NCI-H2081 treated with DMSO at 0.1 percent for 48 hours (cell line): Measurements from ENCODE around the gene GLP2R.
"Not testable (repeated sequence)": the region's sequence is repeated elsewhere in the genome, so short reads cannot be mapped to it uniquely, and the experiment has no call there.

Experiments
- DNase-seq: peaks from one replicate; lab custom pipeline; 2025; lab: John Stamatoyannopoulos, UW

GLP2R gene

GRCh38 chr17:9900044-9900594, 74.4 kb downstream of the GLP2R start:
- no peak for DNase-seq

GRCh38 chr17:9900784-9901183, 75.1 kb downstream of the GLP2R start:
- DNase-seq = no peak

DNA sequence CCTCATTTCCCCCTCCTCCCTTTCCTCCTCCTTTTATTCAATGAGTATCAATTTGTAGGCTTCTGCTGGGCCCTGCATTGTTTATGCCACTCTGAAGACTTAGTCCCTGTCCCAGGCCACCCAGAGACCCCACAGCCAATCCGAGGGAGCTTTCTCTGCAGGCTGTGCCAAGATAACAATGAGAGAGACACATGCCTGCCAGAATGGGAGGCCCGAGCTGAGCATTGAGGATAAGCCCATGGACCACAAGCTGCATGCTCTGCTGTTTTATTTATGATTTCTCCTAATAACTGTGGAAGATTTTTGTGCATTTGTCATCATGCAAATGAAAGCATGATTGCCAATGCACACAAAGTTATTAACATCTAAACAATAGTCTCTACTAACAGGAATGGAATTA, 76.4 kb downstream of the GLP2R start:
- DNase-seq = no peak

DNA sequence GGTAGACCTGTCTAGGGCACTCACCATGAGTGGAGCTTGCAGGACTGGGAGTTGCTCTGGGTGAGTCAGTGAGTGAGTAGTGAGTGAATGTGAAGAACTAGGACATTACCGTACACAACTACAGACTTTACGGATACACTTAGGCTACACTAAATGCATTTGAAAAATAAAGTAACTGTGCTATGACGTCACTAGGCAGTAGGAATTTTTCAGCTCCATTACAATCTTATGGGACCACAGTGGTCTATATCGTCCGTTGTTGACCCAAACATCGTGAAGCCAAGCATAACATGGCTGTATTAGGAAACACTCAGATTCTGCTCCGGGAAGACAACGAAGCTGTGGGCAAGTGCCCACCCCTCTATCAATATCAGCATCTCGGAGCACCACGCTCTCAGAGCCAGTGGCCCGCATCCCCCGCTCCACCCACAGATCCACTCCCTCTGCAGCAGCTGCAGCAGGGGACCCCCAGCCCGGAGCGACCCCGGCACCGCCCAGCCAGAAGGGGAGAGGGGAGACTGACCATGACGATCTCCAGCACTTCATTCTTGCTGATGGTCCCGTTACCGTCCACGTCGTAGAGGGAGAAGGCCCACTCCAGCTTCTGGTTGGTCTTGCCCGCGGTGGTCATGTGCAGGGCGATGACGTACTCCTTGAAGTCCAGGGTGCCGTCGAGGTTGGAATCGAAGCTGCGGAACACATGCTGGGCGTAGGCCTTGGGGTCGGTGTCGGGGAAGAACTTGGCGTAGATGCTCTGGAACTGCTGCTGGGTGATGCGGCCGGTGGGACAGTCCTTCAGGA, 78.8 kb downstream of the GLP2R start:
- no peak for DNase-seq

DNA sequence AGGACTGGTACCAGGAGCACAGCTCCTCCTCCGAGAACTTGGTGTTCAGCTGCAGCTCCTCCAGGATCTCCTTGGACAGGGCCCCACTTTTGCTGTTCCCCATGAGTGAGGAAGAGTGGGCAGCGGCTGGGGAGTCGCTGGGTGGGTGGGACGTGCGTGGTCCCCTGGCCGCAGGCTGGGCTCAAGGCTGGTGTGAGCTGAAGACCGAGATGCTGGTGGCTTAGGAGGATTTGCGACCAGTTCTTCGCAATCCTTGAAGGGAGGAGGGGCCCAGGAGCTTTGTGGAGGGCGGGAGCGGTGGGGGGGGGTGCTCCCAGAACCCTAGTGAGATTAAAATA, 79.3 kb downstream of the GLP2R start, which contains the start of gene RCVRN:
RCVRN (minus strand) TSS at position 194 of the 338 bp plus-strand sequence; CDS start at position 103, 91 bp downstream.
- DNase-seq = no peak

DNA sequence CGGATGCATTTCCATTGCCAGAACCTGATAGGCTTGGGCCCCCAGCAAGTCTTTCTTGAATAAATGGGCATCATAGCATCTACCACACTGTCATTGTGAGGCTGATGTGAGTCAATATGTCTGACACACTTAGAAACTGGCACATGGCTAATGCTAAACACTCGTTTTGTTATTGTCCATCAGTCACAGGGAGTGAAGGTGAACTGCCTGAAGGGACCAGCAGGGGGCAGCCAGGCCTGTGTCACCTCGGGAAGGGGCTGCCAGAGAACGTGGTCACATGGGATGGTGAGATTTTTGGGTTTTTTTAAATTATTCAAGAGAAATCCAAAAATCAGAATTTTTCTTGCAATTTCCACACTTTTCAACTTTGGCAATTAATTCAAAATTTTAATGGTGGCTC, 80.2 kb downstream of the GLP2R start:
- DNase-seq = no peak

DNA sequence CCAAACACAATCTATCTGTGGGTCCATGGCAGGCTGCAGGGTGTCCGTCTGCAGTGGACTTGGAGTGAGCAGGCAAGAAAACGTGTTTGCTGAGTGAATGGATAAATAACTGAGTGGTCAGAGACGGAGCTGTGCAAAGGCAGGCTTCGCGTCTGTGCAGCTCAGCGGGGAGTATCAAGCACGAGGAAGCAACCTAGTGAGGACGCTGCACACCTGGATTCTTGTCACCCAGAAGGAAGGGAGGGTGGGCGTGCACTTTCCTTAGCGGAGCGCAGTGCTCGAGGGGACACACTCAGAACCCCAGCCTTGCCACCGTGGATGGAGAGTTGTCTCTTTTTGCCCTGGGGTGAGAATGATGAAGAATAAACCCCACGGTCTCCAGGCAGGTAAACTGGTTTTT, 80.9 kb downstream of the GLP2R start:
- DNase-seq = no peak

- DNase-seq = no peak
Observed at GRCh38 chr17:9907131-9907530, 81.4 kb downstream of the GLP2R start.

DNA sequence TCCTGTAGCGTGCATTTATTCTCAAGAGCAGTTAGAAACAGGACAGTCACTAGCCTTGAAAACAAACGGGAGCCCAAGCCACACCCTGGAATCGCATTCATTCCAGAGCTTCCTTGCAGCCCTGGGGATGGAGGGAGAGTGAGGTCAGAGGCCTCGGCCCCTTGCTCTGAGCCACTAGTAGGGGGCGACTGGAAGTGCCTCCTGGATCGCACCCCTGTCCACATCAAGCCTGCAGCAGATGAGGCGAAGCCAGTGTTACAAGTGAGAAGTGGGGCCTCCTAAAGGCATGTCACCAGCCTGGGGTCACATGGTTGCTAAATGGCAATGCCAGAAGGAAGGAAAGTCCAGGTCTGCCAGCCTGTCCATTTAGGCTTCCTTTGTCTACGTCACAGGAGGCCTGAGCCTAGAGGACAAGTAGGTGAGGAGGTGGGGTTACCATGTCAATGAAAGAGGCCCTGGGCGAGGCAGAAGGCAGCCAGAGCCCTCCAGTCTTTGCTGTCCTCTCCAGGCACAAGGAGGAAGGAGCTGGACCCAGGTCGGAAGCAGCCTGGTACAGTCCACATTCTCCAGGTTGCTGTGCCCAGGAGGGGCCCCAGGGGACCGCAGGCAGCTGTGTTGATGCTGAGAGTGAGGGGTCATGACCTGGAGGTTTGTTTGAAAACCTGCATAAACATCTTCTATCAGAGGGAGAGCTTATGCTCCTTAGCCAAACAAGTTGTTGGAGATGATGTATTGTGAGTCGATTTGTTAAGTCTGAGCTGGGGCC, 82.3 kb downstream of the GLP2R start:
- no peak for DNase-seq

- DNase-seq = no peak
Observed at GRCh38 chr17:9908649-9909042, 82.9 kb downstream of the GLP2R start.

DNA sequence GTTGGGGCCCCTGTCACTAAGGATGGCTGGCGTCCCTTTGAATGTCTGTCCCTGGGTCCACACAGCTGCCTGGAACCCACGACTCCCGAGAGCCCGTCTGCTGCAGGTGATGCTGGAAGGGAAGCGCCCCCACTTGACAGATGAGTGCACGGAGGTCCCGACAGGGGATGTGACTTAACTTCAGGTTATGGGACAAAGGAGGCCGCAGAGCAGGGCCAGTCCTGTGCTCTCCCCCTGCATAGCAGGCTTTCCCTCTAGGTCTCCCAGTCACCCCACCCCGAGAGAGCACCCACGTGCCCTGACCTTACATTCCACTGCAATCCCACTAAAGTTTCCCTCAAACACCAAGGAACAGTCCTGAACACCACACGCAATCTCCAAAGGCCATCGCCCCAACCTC, 85.4 kb downstream of the GLP2R start:
- DNase-seq = no peak

- no peak for DNase-seq
Observed at GRCh38 chr17:9912121-9913099, 86.7 kb downstream of the GLP2R start.

GRCh38 chr17:9913476-9913875, 87.8 kb downstream of the GLP2R start:
- no peak for DNase-seq

DNA sequence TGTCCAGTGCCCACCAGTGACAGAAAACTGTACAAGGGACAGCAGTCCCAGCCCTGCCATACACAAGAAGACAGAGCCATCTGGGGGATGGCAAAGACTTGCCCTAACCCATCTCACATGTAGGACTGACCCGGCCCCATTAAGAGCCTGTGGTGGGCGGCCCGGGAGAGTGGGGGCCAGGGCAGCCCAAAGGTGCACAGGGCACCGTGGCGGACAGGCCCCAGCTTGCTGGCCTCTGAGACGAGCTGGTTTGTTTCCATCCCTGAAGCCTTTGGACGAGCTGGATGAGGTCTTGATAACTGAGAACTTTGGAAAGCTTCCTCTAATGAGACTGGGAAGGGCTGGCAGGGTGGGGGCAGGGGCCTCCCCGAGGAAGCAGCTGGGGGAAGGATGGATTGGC, 90.4 kb downstream of the GLP2R start:
- no peak for DNase-seq

DNA sequence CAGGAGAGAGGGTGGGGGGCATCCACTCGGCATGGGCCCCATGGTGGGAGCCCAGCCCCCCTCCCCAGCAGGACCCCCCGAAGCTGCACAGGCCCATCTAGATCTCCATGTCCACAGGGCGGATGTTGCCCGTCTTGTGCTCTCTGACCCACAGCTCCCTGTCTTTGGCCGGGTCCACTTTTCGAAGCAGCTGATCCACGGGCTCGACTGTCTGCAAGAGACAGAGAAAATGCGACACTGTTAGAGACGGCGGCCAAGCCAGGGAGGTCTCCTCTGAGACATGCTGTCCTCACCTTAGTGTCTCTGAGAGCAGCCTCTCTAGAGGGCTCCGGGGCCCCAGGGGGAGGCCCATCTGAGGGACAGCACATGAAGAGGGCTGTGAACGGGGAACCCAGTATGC, 91.4 kb downstream of the GLP2R start:
- no peak for DNase-seq

DNA sequence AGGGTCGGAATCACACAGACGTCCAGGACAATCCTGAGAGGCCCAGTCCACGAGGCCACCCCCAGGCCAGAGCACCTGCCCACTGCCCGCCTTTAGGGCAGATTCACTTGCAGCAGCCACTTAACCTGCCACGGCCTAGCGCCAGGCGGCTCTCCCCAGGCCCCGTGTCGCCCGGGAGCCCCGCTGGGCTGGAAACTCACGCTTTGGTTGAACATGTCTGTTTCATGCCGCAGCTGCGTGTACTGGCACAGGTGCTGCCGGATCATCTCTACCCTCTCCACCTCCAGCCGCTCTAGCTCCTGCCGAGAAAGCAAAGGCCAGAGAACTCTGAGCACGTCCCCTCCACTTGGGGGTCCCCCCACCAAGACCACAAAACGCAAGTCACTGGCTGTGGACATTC, 92.1 kb downstream of the GLP2R start:
- no peak for DNase-seq

DNA sequence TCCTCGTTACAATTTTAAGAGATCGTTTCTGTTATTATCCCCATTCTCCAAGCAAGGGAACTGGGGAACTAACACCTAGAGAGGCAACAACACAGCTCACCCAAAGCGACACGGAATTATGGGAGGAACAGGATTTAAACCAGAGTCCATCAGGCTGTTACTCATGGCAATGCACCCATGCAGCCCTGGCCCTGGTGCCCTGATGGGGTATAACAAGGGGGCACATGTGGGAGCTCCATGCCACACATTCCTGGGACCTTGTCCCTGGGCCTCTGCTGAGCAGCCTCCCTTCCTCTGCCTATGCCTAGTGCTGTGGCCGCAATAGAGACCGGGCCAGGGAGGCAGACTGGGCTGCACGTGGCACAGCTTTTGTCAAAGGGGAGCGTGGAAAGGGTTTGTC, 92.6 kb downstream of the GLP2R start:
- DNase-seq = no peak

DNA sequence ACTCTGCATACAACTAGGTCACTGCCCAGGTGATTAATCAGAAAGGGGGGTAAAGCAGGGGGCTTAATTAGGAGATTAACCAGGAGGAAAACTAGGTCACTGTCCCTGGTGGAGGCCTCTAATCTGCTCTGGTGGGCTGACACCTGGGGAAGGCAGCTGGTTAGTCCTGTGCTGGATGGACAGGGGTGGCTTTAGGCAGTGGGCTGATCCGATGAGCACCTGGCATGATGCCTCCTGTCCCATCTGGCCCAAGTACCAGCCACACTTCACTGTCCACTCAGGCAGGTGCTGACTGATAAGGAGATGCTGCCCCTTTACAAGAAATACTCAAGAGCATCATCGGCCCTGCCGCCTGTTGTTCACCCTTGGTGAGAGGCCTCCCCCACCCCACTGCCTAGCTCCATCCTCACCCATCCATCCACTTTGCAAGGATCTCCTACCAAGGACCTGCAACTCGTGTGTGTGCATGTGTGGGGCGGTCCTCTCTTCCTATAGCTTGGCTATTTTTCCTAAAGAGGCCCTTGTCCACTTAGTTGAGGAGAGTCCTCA, 93.2 kb downstream of the GLP2R start:
- DNase-seq = no peak

DNA sequence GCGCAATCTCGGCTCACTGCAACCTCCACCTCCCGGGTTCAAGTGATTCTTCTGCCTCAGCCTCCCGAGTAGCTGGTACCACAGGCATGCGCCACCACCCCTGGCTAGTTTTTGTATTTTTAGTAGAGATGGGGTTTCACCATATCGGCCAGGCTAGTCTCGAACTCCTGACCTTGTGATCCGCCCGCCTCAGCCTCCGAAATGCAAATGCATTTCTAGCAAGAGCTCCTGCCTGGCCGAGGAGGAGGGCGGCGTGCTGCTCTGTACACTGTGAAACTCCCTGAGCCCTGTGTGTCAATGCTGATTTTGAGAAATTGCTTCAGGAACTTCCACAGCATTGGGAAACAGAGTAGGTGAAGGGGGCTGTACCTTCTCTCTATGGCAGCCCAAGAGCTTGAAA, 95.5 kb downstream of the GLP2R start:
- not testable (repeated sequence) for DNase-seq

DNA sequence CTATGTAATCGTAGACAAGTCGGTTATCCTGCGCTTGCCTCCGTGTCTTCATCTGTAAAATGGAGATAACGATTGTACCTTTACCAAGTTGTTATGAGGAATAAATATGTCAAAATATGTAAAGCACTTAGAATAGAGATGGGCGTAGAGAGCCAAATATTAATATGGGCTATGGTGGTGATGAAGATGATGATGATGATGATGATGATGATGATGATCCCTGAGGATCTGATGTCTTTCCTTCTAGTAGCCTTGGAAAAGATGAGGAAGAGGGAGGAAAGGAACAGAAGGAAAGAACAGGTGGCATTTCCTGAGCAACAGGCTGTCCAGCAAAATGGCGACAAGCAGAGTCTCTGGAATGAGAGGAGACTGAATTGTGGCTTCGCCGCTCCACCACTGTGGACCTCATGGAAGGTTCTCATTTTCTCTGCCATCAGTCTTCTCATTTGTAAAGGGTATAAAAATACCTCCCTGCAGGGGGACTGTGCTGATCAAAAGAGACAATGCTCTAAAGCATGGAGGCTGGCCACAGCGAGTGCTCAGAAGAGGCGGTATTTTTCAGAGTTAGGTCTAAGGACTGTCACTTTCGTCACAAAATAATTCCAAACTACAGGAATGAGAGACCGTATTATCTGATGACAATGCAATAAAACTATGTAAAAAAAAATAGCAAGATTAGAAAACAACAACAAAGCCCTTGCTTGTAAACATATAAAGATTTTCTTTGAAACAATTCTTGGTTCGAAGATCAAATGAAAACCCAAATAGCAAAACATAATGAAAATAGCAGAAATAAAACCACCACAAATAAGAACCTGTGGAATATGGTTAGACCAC, 96.5 kb downstream of the GLP2R start:
- DNase-seq = no peak

GRCh38 chr17:9924735-9925191, 99.0 kb downstream of the GLP2R start:
- peak; percentile 0 for DNase-seq
